Esophagus squamous epithelium (tissue), 4 donors: ENCODE data around the gene SEPTIN10.

Experiments used
- POLR2A ChIP-seq, 4 donors: fragments of 450-650 bp; IDR thresholded peaks; one replicate each; pipeline ENCODE4 v1.6.1; 2017; ENCODE audit warnings: antibody characterized with exemption in 4 of 4, mild to moderate bottlenecking in 4 of 4, moderate library complexity in 3 of 4
- TF ChIP-seq, protein P1 (sequence below), 6 experiments: fragments of 450-650 bp in 4 of 6; fragments of 200-600 bp in 2 of 6; sonication (generic) in 2 of 6; IDR thresholded peaks; one replicate each; pipeline ENCODE4 v1.5.1; 2016 to 2019; ENCODE audit warnings: antibody characterized with exemption in 6 of 6, mild to moderate bottlenecking in 4 of 6, moderate library complexity in 4 of 6

DNA sequence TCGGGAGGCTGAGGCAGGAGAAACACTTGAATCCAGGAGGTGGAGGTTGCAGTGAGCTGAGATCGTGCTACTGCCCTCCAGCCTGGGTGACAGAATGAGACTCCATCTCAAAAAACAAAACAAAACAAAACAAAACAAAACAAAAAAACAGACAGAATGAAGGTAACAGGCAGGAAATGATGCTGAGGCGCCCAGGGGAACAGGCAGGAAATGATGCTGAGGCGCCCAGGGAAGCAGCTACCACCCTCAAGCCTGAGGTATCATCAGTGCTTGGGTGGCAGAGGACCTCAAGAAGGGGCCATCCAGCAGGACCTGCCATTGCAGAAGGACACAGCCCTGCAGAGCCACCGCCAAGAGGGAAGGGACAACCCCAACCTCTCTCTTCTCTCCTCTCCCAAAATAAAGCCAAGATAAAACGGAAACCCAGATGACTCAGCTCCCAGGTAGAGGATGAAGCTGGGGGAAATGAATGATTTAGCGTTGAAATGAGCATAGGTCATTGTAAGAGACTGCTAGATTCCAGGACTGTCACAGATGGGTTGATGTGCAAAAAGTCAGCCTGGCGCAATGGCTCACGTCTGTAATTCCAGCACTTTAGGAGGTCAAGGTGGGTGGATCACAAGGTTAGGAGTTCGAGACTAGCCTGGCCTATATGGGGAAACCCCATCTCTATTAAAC lies 19.7 kb upstream of the SEPTIN10 start:
- TF ChIP-seq, protein P1, sequence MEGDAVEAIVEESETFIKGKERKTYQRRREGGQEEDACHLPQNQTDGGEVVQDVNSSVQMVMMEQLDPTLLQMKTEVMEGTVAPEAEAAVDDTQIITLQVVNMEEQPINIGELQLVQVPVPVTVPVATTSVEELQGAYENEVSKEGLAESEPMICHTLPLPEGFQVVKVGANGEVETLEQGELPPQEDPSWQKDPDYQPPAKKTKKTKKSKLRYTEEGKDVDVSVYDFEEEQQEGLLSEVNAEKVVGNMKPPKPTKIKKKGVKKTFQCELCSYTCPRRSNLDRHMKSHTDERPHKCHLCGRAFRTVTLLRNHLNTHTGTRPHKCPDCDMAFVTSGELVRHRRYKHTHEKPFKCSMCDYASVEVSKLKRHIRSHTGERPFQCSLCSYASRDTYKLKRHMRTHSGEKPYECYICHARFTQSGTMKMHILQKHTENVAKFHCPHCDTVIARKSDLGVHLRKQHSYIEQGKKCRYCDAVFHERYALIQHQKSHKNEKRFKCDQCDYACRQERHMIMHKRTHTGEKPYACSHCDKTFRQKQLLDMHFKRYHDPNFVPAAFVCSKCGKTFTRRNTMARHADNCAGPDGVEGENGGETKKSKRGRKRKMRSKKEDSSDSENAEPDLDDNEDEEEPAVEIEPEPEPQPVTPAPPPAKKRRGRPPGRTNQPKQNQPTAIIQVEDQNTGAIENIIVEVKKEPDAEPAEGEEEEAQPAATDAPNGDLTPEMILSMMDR (IDR thresholded peaks at IDR 0.05) = no peak
- no peak for TF ChIP-seq POLR2A (IDR thresholded peaks at IDR 0.05)
